Activated T-cell treated with anti-CD3 and anti-CD28 coated beads, Interleukin-2, amount 50 U/mL, for 1 hour (primary cell): ENCODE data around the gene ADARB2.

ENCODE experiments used
- DNase-seq: peaks from one replicate; pipeline ENCODE4 v3.0.0-alpha.2; 2020

ADARB2 gene

DNA sequence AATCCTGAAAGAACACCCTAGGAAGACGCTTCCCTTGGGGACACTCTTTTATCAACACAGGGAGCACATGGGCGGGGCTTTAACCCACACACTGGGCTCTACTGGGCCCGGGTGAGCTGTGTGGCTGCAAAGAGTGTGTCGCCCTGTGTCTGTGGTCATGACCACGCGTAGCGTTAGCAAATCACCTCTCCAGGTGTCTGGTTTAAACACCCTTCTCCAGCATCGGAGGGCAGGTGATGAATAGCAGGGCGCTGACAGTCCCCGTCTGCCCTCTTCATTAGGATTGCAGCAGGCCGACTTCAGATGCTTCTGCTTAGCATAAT, 127.7 kb downstream of the ADARB2 start:
- no peak for DNase-seq

DNA sequence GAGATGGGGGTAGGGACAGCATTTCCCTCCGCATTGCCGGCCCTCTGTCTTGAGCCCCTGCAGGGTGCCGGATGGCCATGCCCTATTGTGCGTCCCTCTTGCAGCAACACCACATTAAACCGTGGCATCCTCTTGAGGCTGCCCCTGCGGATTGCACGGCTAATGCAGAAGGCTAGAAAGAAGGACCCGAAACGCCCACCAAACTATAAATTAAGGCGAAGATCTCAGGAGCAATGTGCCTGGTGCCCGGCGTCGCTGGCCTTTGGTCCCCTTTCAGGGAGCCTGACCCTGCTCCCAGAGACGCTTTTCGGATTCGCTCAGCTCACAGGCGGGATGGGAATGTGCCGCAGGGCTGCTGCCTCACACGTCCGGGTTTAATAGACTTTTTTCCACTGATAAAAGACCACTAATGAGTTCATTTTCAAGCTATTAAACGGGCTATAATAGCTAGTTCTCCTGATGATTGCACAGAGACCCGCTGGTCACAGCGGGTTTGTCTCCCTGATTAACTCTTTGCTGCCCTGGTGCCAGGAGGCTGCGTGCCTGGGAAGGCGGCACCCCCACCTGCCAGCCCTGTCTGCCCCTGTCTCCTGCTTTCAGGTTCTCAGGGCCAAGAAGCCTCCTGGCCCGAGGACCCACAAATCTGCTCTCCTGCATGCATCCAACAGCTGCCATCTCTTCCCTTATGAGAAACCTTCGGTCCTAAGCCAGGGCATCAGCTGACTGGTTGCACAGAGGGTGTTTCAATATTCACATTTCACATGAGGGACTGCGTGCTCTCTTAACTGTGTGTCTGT, 128.3 kb downstream of the ADARB2 start:
- no peak for DNase-seq

- DNase-seq, result no peak
Measured at GRCh38 chr10:1608408-1608807, 128.9 kb downstream of the ADARB2 start.

GRCh38 chr10:1607466-1607865, 129.9 kb downstream of the ADARB2 start:
- no peak for DNase-seq

DNA sequence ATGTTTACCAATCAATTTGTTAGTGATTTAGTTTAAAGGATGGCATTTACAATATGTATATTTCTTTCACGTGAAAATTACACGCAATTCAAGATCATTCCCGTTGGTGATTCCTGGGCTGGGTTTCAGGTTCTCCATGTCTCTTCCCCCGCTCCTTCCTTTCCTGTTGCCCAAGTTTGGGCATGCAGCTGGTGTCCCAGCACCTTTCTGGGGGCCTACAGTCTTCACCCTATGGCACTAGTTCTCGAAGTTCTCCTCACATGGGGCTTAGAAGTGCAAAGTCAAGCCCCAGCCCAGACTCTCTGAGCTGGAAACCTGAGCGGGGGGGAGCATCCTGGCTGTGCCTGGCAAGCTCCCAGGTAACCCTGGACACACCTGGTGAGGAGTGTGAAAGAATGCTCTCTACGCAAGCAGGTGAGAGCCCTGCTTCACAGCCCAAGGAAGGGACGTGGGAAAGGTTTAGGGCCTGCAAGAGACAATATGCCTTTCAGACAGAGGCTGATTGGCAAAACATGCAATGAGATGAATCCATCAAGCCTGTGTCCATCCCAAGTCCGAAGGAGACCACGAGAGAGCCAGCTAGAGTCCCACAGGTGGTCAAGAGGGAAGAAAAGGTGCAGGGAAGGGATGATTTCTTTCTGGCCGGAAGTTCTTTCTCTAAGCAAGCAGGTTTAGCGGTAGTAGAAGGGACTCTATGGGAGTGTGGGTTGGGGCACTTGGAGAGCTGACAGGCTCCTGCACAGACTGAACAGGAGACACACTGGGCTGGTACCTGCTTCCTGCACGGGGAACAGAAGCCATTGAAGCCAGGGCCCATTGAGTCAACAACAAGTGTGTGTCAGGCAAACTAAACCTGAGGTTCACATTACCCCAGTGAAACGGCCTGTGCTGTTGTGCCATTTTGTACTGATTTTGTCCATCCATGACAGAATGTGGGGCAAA, 131.1 kb downstream of the ADARB2 start:
- no peak for DNase-seq

GRCh38 chr10:1605121-1605520, 132.2 kb downstream of the ADARB2 start:
- no peak for DNase-seq

DNA sequence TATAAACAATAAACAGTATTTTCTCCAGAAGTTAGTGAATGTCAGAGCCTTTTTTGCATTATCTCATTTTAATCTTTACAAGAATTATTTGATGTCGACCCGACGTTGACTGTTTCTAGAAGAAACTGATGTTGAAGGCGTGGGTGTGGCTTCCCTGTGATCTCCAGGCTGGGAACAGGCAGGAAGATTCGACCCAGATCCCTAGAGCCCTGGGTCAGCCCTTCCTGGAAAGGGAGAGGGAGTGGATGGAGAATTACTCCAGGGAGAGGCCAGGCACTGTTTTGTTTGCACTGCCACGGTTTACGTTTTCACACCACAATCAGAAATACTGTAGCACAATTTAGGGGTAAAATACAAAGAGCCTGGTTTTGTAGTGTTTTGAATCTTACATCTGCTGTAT, 133.1 kb downstream of the ADARB2 start:
- DNase-seq, result no peak

DNA sequence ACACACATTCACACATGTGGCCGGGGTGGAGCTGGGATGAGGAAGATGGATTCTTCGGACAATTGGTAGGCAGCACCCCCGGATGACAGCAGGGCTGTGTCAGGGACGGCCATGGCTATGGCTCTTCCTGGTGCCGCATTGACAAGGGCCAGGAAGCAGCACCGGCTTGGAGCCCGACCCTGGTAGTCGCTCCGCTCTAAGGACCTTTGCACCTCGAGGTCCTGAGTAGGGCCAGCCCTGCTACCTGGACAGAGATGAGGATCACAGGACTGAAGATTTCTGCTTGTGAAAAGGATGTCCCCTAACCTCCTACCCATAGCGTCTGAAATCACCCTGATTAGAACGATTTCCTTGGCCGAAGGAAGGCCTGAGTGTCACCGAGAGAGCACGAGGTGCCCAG, 134.1 kb downstream of the ADARB2 start:
- no peak for DNase-seq

DNA sequence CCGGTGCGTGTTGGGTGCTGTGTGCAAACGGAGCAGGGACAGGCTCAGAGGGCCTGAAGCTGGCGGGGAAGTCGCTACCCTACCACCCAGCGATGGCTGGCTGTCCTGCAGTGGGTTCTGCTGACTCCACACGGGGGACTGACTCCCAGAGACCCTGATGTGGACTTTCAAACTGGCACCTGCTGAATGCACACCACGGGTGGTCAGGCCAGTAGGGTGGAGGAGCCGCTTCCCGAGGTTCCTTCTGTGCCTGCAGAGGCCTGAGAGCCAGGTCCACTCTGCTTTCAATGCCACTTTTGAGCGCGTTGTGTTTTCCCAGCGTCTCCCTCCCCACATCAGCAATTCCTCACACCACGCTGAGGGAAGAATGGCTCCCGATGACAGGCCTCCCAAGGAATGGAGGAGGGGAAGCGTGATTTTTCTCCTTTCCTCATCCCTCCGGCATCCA, 135.3 kb downstream of the ADARB2 start:
- no peak for DNase-seq

- no peak for DNase-seq
Measured at GRCh38 chr10:1601406-1601805, 135.9 kb downstream of the ADARB2 start.

DNA sequence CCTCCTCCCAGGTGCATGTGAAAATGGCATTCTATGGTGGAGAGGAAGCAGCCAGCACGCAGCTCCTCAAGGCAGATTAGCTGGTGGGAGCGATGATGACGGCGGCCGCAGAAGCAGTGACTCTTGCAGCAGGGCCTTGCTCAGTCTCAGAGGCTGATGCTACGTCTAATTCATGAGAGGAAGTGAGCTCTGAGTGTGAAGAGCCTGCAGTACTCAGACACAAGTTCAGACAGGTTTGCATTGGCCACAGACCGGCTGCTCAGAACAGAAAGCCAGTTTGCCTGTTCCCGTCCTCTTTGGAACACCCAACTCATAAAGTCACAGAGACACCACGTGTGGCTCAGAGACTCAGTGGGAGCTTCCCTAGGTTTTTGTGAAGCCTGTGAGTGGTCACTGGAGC, 136.5 kb downstream of the ADARB2 start:
- no peak for DNase-seq

GRCh38 chr10:1598393-1599153, 138.8 kb downstream of the ADARB2 start:
- no peak for DNase-seq

DNA sequence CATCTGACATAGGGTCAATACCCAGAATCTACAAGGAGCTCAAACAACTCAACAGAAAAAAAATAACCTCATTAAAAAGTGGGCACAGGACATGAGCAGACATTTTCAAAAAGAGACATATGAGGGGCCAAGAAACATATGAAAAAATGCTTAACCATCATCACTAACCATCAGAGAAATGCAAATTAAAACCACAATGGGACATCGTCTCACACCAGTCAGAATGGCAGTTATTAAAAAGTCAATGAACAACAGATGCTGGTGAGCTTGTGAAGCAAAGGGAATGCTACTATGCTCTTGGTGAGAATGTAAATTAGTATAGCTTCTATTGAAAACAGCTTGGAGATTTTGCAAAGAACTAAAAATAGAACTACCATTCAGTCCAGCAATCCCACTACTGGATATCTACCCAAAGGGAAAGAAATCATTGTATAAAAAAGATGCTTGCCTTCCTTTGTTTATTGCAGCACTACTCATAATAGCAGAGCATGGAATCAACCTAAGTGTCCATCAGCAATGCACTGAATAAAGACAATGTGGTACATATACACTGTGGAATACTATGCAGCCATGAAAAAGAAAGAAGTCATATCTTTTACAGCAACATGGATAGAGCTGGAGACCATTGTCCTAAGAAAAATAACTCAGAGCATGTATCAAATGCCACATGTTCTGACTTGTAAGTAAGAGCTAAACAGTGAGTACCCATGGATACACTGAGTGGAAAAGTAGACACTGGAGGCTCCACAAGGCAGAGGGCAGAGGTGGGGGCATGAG, 139.8 kb downstream of the ADARB2 start:
- DNase-seq, result no peak

GRCh38 chr10:1596482-1597099, 140.7 kb downstream of the ADARB2 start:
- no peak for DNase-seq

GRCh38 chr10:1595726-1596125, 141.6 kb downstream of the ADARB2 start:
- DNase-seq, result no peak

- no peak for DNase-seq
Measured at GRCh38 chr10:1595242-1595600, 142.1 kb downstream of the ADARB2 start.

GRCh38 chr10:1594372-1595241, 142.7 kb downstream of the ADARB2 start:
- no peak for DNase-seq

DNA sequence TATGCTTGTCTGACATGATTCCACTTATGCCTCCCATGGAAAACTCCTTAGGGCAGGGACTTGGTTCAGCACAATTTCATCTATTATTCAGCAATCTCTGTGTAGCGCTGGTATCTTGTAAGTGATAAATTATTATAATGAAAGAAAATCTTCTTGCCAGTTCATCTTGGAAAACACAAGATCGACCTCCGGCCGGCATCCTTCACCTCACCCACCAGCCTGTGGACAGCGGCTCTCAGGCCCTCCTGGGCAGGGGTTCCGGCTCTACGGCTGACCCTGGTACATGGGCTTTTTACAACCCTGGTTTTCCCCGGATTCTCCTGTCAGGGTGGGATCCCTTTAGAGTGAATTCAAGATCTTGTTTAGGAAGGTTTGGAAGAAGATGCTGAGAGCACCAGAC, 145.6 kb downstream of the ADARB2 start:
- no peak for DNase-seq

DNA sequence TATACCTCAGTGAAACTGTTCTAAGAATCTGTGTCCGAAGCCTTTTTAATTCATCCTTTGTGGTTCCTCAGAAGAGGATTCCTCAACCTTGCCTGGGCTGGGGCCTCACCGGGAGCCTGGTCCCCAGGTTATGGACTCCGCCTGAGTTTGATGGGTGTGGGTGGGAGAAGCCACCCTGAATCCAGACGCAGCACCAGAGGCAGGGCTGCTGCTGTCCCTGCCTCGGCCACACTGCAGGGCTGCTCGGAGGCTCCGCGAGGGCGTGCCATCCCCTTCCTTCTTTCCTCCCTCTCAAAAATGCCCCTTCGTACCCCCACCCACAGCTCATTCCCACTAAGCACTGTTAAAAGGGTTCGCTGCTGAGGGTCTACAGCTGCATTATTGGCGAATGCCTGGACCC, 146.3 kb downstream of the ADARB2 start:
- no peak for DNase-seq

GRCh38 chr10:1589257-1589656, 148.1 kb downstream of the ADARB2 start:
- no peak for DNase-seq

GRCh38 chr10:1582739-1583138, 154.6 kb downstream of the ADARB2 start:
- no peak for DNase-seq
